Measurements from ENCODE around the gene TCEAL1.
"Not testable (repeated sequence)": the region's sequence is repeated elsewhere in the genome, so short reads cannot be mapped to it uniquely, and the experiment has no call there.

Gene TCEAL1

DNA sequence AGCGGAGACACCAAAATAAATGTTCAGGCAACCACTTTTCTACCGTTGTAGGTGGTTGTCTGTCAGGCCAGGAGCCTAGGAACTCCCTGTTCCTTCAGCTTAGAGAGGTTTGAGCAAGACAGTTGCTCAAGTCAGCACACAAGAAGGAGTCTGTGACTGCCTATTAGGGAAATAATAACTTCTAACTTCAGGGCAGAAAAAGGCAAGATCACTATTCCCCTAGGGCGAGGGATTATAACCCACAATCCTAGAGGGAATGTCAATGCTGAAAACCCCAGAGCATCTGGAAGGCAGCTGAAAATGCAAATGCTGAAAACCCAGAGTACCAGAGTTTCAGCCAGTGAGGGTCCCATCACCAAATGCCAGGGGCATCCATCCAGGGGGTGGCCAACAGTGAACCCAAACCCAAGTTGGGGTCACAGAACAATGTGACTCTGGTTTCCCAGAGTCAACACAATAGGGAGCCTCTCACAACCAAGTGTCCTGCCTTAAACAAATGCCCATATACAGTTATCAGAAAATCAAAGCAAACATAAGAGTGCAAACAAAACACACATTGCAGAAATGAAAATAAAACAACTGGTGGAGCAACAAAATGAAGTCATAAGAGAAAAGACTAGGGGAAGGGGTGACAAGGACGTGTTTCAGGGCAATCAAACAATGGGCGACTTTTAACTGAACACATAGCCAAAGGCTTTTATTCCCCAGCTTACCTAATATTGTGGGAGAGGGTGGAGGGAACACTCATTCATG is 30.1 kb downstream of the TCEAL1 start:
- no peaks in the 10 kb centered on the region for H3K79me2 ChIP-seq (ENCODE audit: low read length)
- no peaks in the 10 kb centered on the region for H3K27me3 ChIP-seq (ENCODE audit: low read depth, low read length)
- H3K4me1 ChIP-seq (ENCODE audit: low read length), result no peaks in the 10 kb centered on the region
- no peak overlapping the region for H3K4me3 ChIP-seq (ENCODE audit: low read length)
- no peak overlapping the region for H3K27ac ChIP-seq (ENCODE audit: low read length)
- H3K9ac ChIP-seq (ENCODE audit: low read length), result no peak overlapping the region
- no peak overlapping the region for H3K4me2 ChIP-seq (ENCODE audit: low read length)
- no peaks in the 10 kb centered on the region for H4K20me1 ChIP-seq (ENCODE audit: insufficient read depth, low read length)
- H3K36me3 ChIP-seq (replicated peaks; ENCODE audit: low read depth, low read length), result no peaks in the 10 kb centered on the region
- no peak overlapping the region for H2AFZ ChIP-seq (ENCODE audit: low read depth, low read length)
- no peaks in the 10 kb centered on the region for H3K9me3 ChIP-seq (ENCODE audit: insufficient read depth, low read length)
- no peak for TF ChIP-seq CTCF (IDR thresholded peaks at IDR 0.05; ENCODE audit: low read depth, low read length)
- no peak for TF ChIP-seq EZH2phosphoT487 (IDR thresholded peaks at IDR 0.05; ENCODE audit: low read depth)

GRCh38 chrX:103659460-103659859 is 30.7 kb downstream of the TCEAL1 start:
- H3K9ac ChIP-seq (ENCODE audit: low read length); H3K4me2 ChIP-seq (ENCODE audit: low read length); H3K36me3 ChIP-seq (replicated peaks; ENCODE audit: low read depth, low read length); H3K27me3 ChIP-seq (ENCODE audit: low read depth, low read length); H3K9me3 ChIP-seq (ENCODE audit: insufficient read depth, low read length); H3K27ac ChIP-seq (ENCODE audit: low read length); H2AFZ ChIP-seq (ENCODE audit: low read depth, low read length); H3K4me1 ChIP-seq (ENCODE audit: low read length); H3K4me3 ChIP-seq (ENCODE audit: low read length); H4K20me1 ChIP-seq (ENCODE audit: insufficient read depth, low read length); H3K79me2 ChIP-seq (ENCODE audit: low read length): not testable (repeated sequence)

GRCh38 chrX:103663981-103664762 is 35.4 kb downstream of the TCEAL1 start:
- Histone ChIP-seq H3K27me3 (ENCODE audit: low read depth, low read length) (no peaks in the 10 kb centered on the region), H3K9ac (ENCODE audit: low read length) (no peak overlapping the region), H3K79me2 (ENCODE audit: low read length) (no peaks in the 10 kb centered on the region), H3K9me3 (ENCODE audit: insufficient read depth, low read length) (no peaks in the 10 kb centered on the region), H2AFZ (ENCODE audit: low read depth, low read length) (no peak overlapping the region), H4K20me1 (ENCODE audit: insufficient read depth, low read length) (no peaks in the 10 kb centered on the region), H3K4me3 (ENCODE audit: low read length) (no peak overlapping the region), H3K4me1 (ENCODE audit: low read length) (no peaks in the 10 kb centered on the region), H3K36me3 (replicated peaks; ENCODE audit: low read depth, low read length) (no peaks in the 10 kb centered on the region), H3K4me2 (ENCODE audit: low read length) (no peak overlapping the region), H3K27ac (ENCODE audit: low read length) (no peak overlapping the region)
- no peak for TF ChIP-seq CTCF (IDR thresholded peaks at IDR 0.05; ENCODE audit: low read depth, low read length)
- no peak for TF ChIP-seq EZH2phosphoT487 (IDR thresholded peaks at IDR 0.05; ENCODE audit: low read depth)

- H3K4me1 ChIP-seq (ENCODE audit: low read length), result no peaks in the 10 kb centered on the region
- H3K79me2 ChIP-seq (ENCODE audit: low read length), result no peaks in the 10 kb centered on the region
- no peak overlapping the region for H2AFZ ChIP-seq (ENCODE audit: low read depth, low read length)
- no peak overlapping the region for H3K4me3 ChIP-seq (ENCODE audit: low read length)
- no peaks in the 10 kb centered on the region for H3K36me3 ChIP-seq (replicated peaks; ENCODE audit: low read depth, low read length)
- H4K20me1 ChIP-seq (ENCODE audit: insufficient read depth, low read length), result no peaks in the 10 kb centered on the region
- H3K27me3 ChIP-seq (ENCODE audit: low read depth, low read length), result no peaks in the 10 kb centered on the region
- H3K27ac ChIP-seq (ENCODE audit: low read length), result no peak overlapping the region
- no peaks in the 10 kb centered on the region for H3K9me3 ChIP-seq (ENCODE audit: insufficient read depth, low read length)
- no peak overlapping the region for H3K4me2 ChIP-seq (ENCODE audit: low read length)
- TF ChIP-seq EZH2phosphoT487 (IDR thresholded peaks at IDR 0.05; ENCODE audit: low read depth) (no peak), CTCF (IDR thresholded peaks at IDR 0.05; ENCODE audit: low read depth, low read length) (no peak)
- no peak overlapping the region for H3K9ac ChIP-seq (ENCODE audit: low read length)
Observed at GRCh38 chrX:103666202-103667107, 37.7 kb downstream of the TCEAL1 start.

Measured in OCI-LY3 (cell line).